ENCODE results near the gene GJA3. TPM values are rescaled to one million over a fixed set of nuclear protein-coding genes. Genes with fewer than 3 reads are reported as not detected.

The GJA3 gene
- total RNA-seq, 2 donors from 2014 or later = 0.59 to 5.2 TPM

- WGBS = 94% methylated on average over 16 of the region's 16 CpGs
- no peak for DNase-seq (ENCODE audit: low spot score)
- H3K4me3 ChIP-seq = no peak overlapping the region
Observed at GRCh38 chr13:20190481-20191310, 29.8 kb upstream of the GJA3 start.

GRCh38 chr13:20190076-20190475 is 29.2 kb upstream of the GJA3 start:
- Histone ChIP-seq H3K4me3 (no peak overlapping the region), H3K27me3 (replicated peaks; ENCODE audit: insufficient read depth) (no peaks in the 10 kb centered on the region), H3K27ac (no peak overlapping the region), H3K9me3 (no peaks in the 10 kb centered on the region), H3K36me3 (no peaks in the 10 kb centered on the region), H3K4me1 (replicated peaks) (peaks cover 5% of the 10 kb centered on the region)
- intact Hi-C loops (cut with DNase I) = loop anchor here (10.0 kb wide), 1 partner anchor 295 kb away; no protein-coding TSS in a partner anchor
- WGBS = 80% methylated on average over 5 of the region's 5 CpGs
- TF ChIP-seq CTCF (IDR thresholded peaks at IDR 0.05) (no peak), POLR2A (IDR thresholded peaks at IDR 0.05) (no peak), POLR2AphosphoS5 (IDR thresholded peaks at IDR 0.05) (no peak)
- DNase-seq (ENCODE audit: low spot score) = no peak

More at GRCh38 chr13:20190481-20191310, 29.8 kb upstream of the GJA3 start:
- no peaks in the 10 kb centered on the region for H3K36me3 ChIP-seq
- TF ChIP-seq POLR2A (IDR thresholded peaks at IDR 0.05) (no peak), POLR2AphosphoS5 (IDR thresholded peaks at IDR 0.05) (no peak), CTCF (IDR thresholded peaks at IDR 0.05) (no peak)
- intact Hi-C loops (cut with DNase I) = loop anchor here (10.0 kb wide), 1 partner anchor 294 kb away; no protein-coding TSS in a partner anchor
- no peaks in the 10 kb centered on the region for H3K9me3 ChIP-seq
- H3K27me3 ChIP-seq (replicated peaks; ENCODE audit: insufficient read depth) = no peaks in the 10 kb centered on the region
- H3K27ac ChIP-seq = no peak overlapping the region
- peaks cover 5% of the 10 kb centered on the region for H3K4me1 ChIP-seq (replicated peaks)

GRCh38 chr13:20188667-20189553 is 28.1 kb upstream of the GJA3 start:
- H3K4me1 ChIP-seq (replicated peaks) = peaks cover 5% of the 10 kb centered on the region
- no peak for TF ChIP-seq POLR2A (IDR thresholded peaks at IDR 0.05)
- TF ChIP-seq POLR2AphosphoS5 (IDR thresholded peaks at IDR 0.05) = no peak
- TF ChIP-seq CTCF (IDR thresholded peaks at IDR 0.05) = no peak
- no peaks in the 10 kb centered on the region for H3K9me3 ChIP-seq
- no peak overlapping the region for H3K4me3 ChIP-seq
- intact Hi-C loops (cut with DNase I) = no loop called here
- 92% methylated on average over 28 of the region's 28 CpGs for WGBS
- no peak for DNase-seq (ENCODE audit: low spot score)
- no peaks in the 10 kb centered on the region for H3K27me3 ChIP-seq (replicated peaks; ENCODE audit: insufficient read depth)
- H3K36me3 ChIP-seq = no peaks in the 10 kb centered on the region
- H3K27ac ChIP-seq = no peak overlapping the region

GRCh38 chr13:20186771-20187170 is 25.9 kb upstream of the GJA3 start:
- Histone ChIP-seq H3K36me3 (no peaks in the 10 kb centered on the region), H3K4me3 (no peak overlapping the region), H3K27ac (no peak overlapping the region), H3K27me3 (replicated peaks; ENCODE audit: insufficient read depth) (no peaks in the 10 kb centered on the region), H3K9me3 (no peaks in the 10 kb centered on the region), H3K4me1 (replicated peaks) (no peaks in the 10 kb centered on the region)
- TF ChIP-seq CTCF (IDR thresholded peaks at IDR 0.05) = no peak
- TF ChIP-seq POLR2AphosphoS5 (IDR thresholded peaks at IDR 0.05) = no peak
- no peak for TF ChIP-seq POLR2A (IDR thresholded peaks at IDR 0.05)
- intact Hi-C loops (cut with DNase I) = no loop called here
- 81% methylated on average over 6 of the region's 6 CpGs for WGBS
- no peak for DNase-seq (ENCODE audit: low spot score)
